H9 (cell line): Measurements from ENCODE around the gene CDH18. TPM values are rescaled to one million over a fixed set of nuclear protein-coding genes. Genes with fewer than 3 reads are reported as not detected.

Experiments used
- DNase-seq: peaks from one replicate; pipeline ENCODE4 v3.0.0-alpha.2; 2017
- H2AFZ ChIP-seq: one replicate; pipeline ENCODE4 v1.6.1; 2013; ENCODE audit warnings: mild to moderate bottlenecking, low read length, control low read depth, moderate library complexity
- H2AK5ac ChIP-seq: 2 replicates; pipeline ENCODE4 v1.6.1; 2013; ENCODE audit warnings: low read length, control low read depth, mixed read lengths; ENCODE audit not compliant: insufficient read length
- H2BK120ac ChIP-seq: one replicate; pipeline ENCODE4 v1.6.1; 2013; ENCODE audit warnings: low read depth, mild to moderate bottlenecking, low read length, control low read depth, inconsistent platforms; ENCODE audit not compliant: poor library complexity, severe bottlenecking
- H2BK12ac ChIP-seq: 2 replicates; pipeline ENCODE4 v1.6.1; 2013; ENCODE audit warnings: low read length, control low read depth, mixed read lengths, low read depth; ENCODE audit not compliant: insufficient read length
- H2BK15ac ChIP-seq: 2 replicates; pipeline ENCODE4 v1.6.1; 2013; ENCODE audit warnings: low read depth, low read length, control low read depth
- H2BK20ac ChIP-seq: one replicate; pipeline ENCODE4 v1.6.1; 2013; ENCODE audit warnings: low read depth, mild to moderate bottlenecking, low read length, control low read depth, inconsistent platforms; ENCODE audit not compliant: poor library complexity, severe bottlenecking
- H2BK5ac ChIP-seq: 2 replicates; pipeline ENCODE4 v1.6.1; 2013; ENCODE audit warnings: low read length, control low read depth, mixed read lengths; ENCODE audit not compliant: insufficient read length
- H3K14ac ChIP-seq: 2 replicates; pipeline ENCODE4 v1.6.1; 2013; ENCODE audit warnings: low read length, control low read depth; ENCODE audit not compliant: insufficient read depth
- H3K18ac ChIP-seq: 2 replicates; pipeline ENCODE4 v1.6.1; 2013; ENCODE audit warnings: low read depth, mild to moderate bottlenecking, mixed read lengths, low read length, control low read depth; ENCODE audit not compliant: insufficient read length
- H3K23ac ChIP-seq: 2 replicates; pipeline ENCODE4 v1.6.1; 2013; ENCODE audit warnings: low read length, control low read depth, mixed read lengths, low read depth; ENCODE audit not compliant: insufficient read length
- H3K23me2 ChIP-seq: 2 replicates; pipeline ENCODE4 v1.6.1; 2013; ENCODE audit warnings: low read depth, mild to moderate bottlenecking, mixed read lengths, low read length, control low read depth; ENCODE audit not compliant: insufficient read length, poor library complexity, severe bottlenecking
- H3K27ac ChIP-seq: 2 replicates; pipeline ENCODE4 v1.5.1; 2013; ENCODE audit warnings: low read length, control low read depth, mixed read lengths, low read depth; ENCODE audit not compliant: insufficient read length
- H3K27me3 ChIP-seq: 2 replicates; pipeline ENCODE4 v1.6.1; 2013; ENCODE audit warnings: low read length, control low read depth, inconsistent platforms; ENCODE audit not compliant: insufficient read depth
- H3K4ac ChIP-seq: 2 replicates; pipeline ENCODE4 v1.6.1; 2013; ENCODE audit warnings: low read depth, mild to moderate bottlenecking, control low read depth, inconsistent platforms, low read length, moderate library complexity
- H3K4me1 ChIP-seq: 2 replicates; pipeline ENCODE4 v1.6.1; 2013; ENCODE audit warnings: low read length, control low read depth, inconsistent platforms; ENCODE audit not compliant: insufficient read depth
- H3K4me2 ChIP-seq: 2 replicates; pipeline ENCODE4 v1.6.1; 2013; ENCODE audit warnings: low read length, control low read depth, mixed read lengths; ENCODE audit not compliant: insufficient read length, insufficient read depth
- H3K56ac ChIP-seq: 2 replicates; pipeline ENCODE4 v1.6.1; 2013; ENCODE audit warnings: low read depth, mild to moderate bottlenecking, mixed read lengths, low read length, control low read depth; ENCODE audit not compliant: insufficient read length
- H3K79me1 ChIP-seq: 2 replicates; pipeline ENCODE4 v1.6.1; 2013; ENCODE audit warnings: low read depth, mild to moderate bottlenecking, moderate library complexity, low read length, control low read depth, inconsistent platforms; ENCODE audit not compliant: insufficient read depth, poor library complexity, severe bottlenecking
- H3K79me2 ChIP-seq: 2 replicates; pipeline ENCODE4 v1.6.1; 2013; ENCODE audit warnings: low read length, control low read depth, inconsistent platforms; ENCODE audit not compliant: insufficient read depth
- H3K9ac ChIP-seq: 2 replicates; pipeline ENCODE4 v1.6.1; 2013; ENCODE audit warnings: low read length, control low read depth, mixed read lengths; ENCODE audit not compliant: insufficient read length; ENCODE audit errors: extremely low read depth
- H3K9me3 ChIP-seq: one replicate; pipeline ENCODE4 v1.6.1; 2013; ENCODE audit warnings: low read depth, low read length, inconsistent platforms; ENCODE audit not compliant: control insufficient read depth
- H3T11ph ChIP-seq: one replicate; pipeline ENCODE4 v1.6.1; 2013; ENCODE audit warnings: mild to moderate bottlenecking, low read length, control low read depth, inconsistent platforms
- H4K20me1 ChIP-seq: one replicate; pipeline ENCODE4 v1.6.1; 2013; ENCODE audit not compliant: control insufficient read depth, insufficient read length, insufficient read depth
- H4K5ac ChIP-seq: 2 replicates; pipeline ENCODE4 v1.6.1; 2013; ENCODE audit warnings: low read depth, mild to moderate bottlenecking, mixed read lengths, low read length, control low read depth; ENCODE audit not compliant: insufficient read length
- H4K8ac ChIP-seq: replicated peaks from 2 replicates; pipeline ENCODE4 v1.6.1; 2013; ENCODE audit warnings: low read length, control low read depth, mixed read lengths, low read depth; ENCODE audit not compliant: insufficient read length
- H4K91ac ChIP-seq: 2 replicates; pipeline ENCODE4 v1.6.1; 2013; ENCODE audit warnings: low read depth, mild to moderate bottlenecking, moderate library complexity, mixed read lengths, low read length, control low read depth; ENCODE audit not compliant: insufficient read length
- H3K27ac Mint-ChIP-seq, 3 experiments: 2 replicates in 2 of 3; 3 replicates in 1 of 3; pipeline ENCODE4 v1.8.0; 2020 to 2021; ENCODE audit warnings: mixed read lengths in 3 of 3, mild to moderate bottlenecking in 1 of 3, moderate library complexity in 1 of 3
- H3K27me3 Mint-ChIP-seq: 2 replicates; pipeline ENCODE4 v1.8.0; 2021; ENCODE audit warnings: low read depth, mild to moderate bottlenecking, moderate library complexity, mixed read lengths
- H3K36me3 Mint-ChIP-seq, 3 experiments: 2 replicates in 2 of 3; 3 replicates in 1 of 3; pipeline ENCODE4 v1.8.0; 2020 to 2021; ENCODE audit warnings: low read depth in 3 of 3, mixed read lengths in 3 of 3; ENCODE audit not compliant: insufficient read depth in 1 of 3
- H3K4me1 Mint-ChIP-seq, 2 experiments: 2 replicates each; pipeline ENCODE4 v1.8.0; 2020; ENCODE audit warnings: mixed read lengths in 2 of 2
- H3K4me3 Mint-ChIP-seq, 2 experiments: 2 replicates in 1 of 2; 3 replicates in 1 of 2; pipeline ENCODE4 v1.8.0; 2020 to 2021; ENCODE audit warnings: mild to moderate bottlenecking in 2 of 2, mixed read lengths in 2 of 2, moderate library complexity in 1 of 2
- H3K9me3 Mint-ChIP-seq, 2 experiments: 2 replicates in 1 of 2; 3 replicates in 1 of 2; pipeline ENCODE4 v1.8.0; 2020; ENCODE audit warnings: mild to moderate bottlenecking in 2 of 2, mixed read lengths in 2 of 2, moderate library complexity in 1 of 2
- CTCF ChIP-seq: fragments of 200-600 bp; sonication (generic); conservative IDR thresholded peaks from 3 replicates; pipeline ENCODE4 v1.8.0; 2021; ENCODE audit warnings: antibody characterized with exemption, mild to moderate bottlenecking
- WGBS: extraction: QIAGEN DNeasy Blood & Tissue Kit; methylation state at CpG from one replicate; pipeline ENCODE4 v1.1.7; 2013; ENCODE audit warnings: missing lambda C conversion rate, low lambda C conversion rate, mixed read lengths; ENCODE audit not compliant: insufficient read length; ENCODE audit errors: extremely low coverage; 5-methylcytosine and 5-hydroxymethylcytosine counted together
- total RNA-seq: library from RNA; stranded (reverse); gene quantifications from 2 replicates; pipeline ENCODE4 v1.2.1, GENCODE V29; 2021

The CDH18 gene
- total RNA-seq, 1 experiment from 2014 or later = not detected

- Histone ChIP-seq H3K27me3 (no peaks in the 10 kb centered on the region), H2AK5ac (no peak overlapping the region), H3K56ac (no peak overlapping the region), H3K4me1 (peaks cover 3% of the 10 kb centered on the region), H4K91ac (no peak overlapping the region), H2BK5ac (no peak overlapping the region), H3K27ac (no peak overlapping the region), H3K79me2 (no peaks in the 10 kb centered on the region), H2BK120ac (no peak overlapping the region), H3K4me2 (no peak overlapping the region), H3K9ac (peak overlapping the region; percentile 8), H4K5ac (no peak overlapping the region), H3T11ph (no peak overlapping the region), H3K14ac (no peak overlapping the region), H2AFZ (no peak overlapping the region), H3K79me1 (no peaks in the 10 kb centered on the region), H3K18ac (no peak overlapping the region), H4K8ac (no peak overlapping the region), H2BK20ac (no peak overlapping the region), H3K23ac (no peak overlapping the region), H3K9me3 (no peaks in the 10 kb centered on the region), H4K20me1 (no peaks in the 10 kb centered on the region), H2BK15ac (no peak overlapping the region), H2BK12ac (no peak overlapping the region), H3K23me2 (no peaks in the 10 kb centered on the region), H3K4ac (no peak overlapping the region)
- WGBS = no CpG with 5 or more reads among the region's 6 CpGs
- Mint-ChIP-seq H3K27me3 (no peaks in the 10 kb centered on the region), H3K4me3 (no peak overlapping the region; a peak in 1 of 5 replicates), H3K4me1 (peaks cover 53 to 57% of the 10 kb centered on the region in 2 experiments), H3K9me3 (no peaks in the 10 kb centered on the region; a peak in 1 of 5 replicates), H3K27ac (peak overlapping the region; percentile 53 to 79 (median 76); a peak in 6 of 7 replicates), H3K36me3 (peaks cover 0 to 2% (median 1%) of the 10 kb centered on the region in 3 experiments; a peak in 2 of 7 replicates)
- TF ChIP-seq CTCF = no peak
- no peak for DNase-seq
These were observed 216.7 kb downstream of the CDH18 start for GRCh38 chr5:19771174-19771835.
